Natural killer cell treated with Interleukin-12 subunit alpha and Interleukin-12 subunit beta and Interleukin-15 and Interleukin-18, amount 100 ng/mL, for 72 hours (primary cell): ENCODE measurements around the gene RIMKLA. TPM values are rescaled to one million over a fixed set of nuclear protein-coding genes. Genes with fewer than 3 reads are reported as not detected.
A peak's percentile ranks its signal among the peaks of the same experiment; 100 is the strongest.

Source experiments
- ATAC-seq, 2 donors: fragments of 150-1000 bp; cut with Tn5 transposase in 1 of 2; sonication (Bioruptor Pico), chemical (Tn5 transposase) in 1 of 2; 2 replicates each; pipeline ENCODE4 v1.10.0; 2021
- DNase-seq: peaks from one replicate; pipeline ENCODE4 v3.0.0; 2022; ENCODE audit warnings: low spot score
- H3K27ac Mint-ChIP-seq, 2 donors: 1 replicate in 1 of 2; 2 replicates in 1 of 2; pipeline ENCODE4 v1.8.0; 2022; ENCODE audit warnings: mixed read lengths in 2 of 2, mild to moderate bottlenecking in 1 of 2, moderate library complexity in 1 of 2
- H3K27me3 Mint-ChIP-seq, 2 donors: 1 replicate in 1 of 2; 2 replicates in 1 of 2; pipeline ENCODE4 v1.8.0; 2022; ENCODE audit warnings: mixed read lengths in 2 of 2
- H3K36me3 Mint-ChIP-seq: one replicate; pipeline ENCODE4 v1.8.0; 2022; ENCODE audit warnings: mixed read lengths
- H3K4me1 Mint-ChIP-seq, 2 donors: 1 replicate in 1 of 2; 2 replicates in 1 of 2; pipeline ENCODE4 v1.8.0; 2022; ENCODE audit warnings: low read depth in 2 of 2, mixed read lengths in 2 of 2, mild to moderate bottlenecking in 1 of 2
- H3K4me3 Mint-ChIP-seq: one replicate; pipeline ENCODE4 v1.8.0; 2022; ENCODE audit warnings: mixed read lengths
- H3K9me3 Mint-ChIP-seq: 2 replicates; pipeline ENCODE4 v1.8.0; 2022; ENCODE audit warnings: mixed read lengths
- total RNA-seq, 2 donors: library from RNA; stranded (reverse); gene quantifications; one replicate each; pipeline ENCODE4 v1.2.3, GENCODE V29; 2022

The RIMKLA gene
- total RNA-seq, 2 donors from 2014 or later, result 0.98 to 8.8 TPM

- Mint-ChIP-seq H3K27me3 (peaks cover 12 to 20% of the 10 kb centered on the region in 2 donors), H3K27ac (peak overlapping the region in 1 of 2 donors; percentile 50), H3K4me1 (peaks cover 5 to 13% of the 10 kb centered on the region in 2 donors), H3K9me3 (no peaks in the 10 kb centered on the region), H3K36me3 (no peaks in the 10 kb centered on the region), H3K4me3 (no peak overlapping the region)
- DNase-seq, result no peak
- peak; percentile 73 to 75 for ATAC-seq
These were observed 21.8 kb upstream of the RIMKLA start for GRCh38 chr1:42358791-42359190.

GRCh38 chr1:42359466-42359865 is 21.1 kb upstream of the RIMKLA start:
- no peaks in the 10 kb centered on the region for H3K9me3 Mint-ChIP-seq
- H3K36me3 Mint-ChIP-seq, result no peaks in the 10 kb centered on the region
- no peak overlapping the region for H3K4me3 Mint-ChIP-seq
- H3K27me3 Mint-ChIP-seq, result peaks cover 12 to 20% of the 10 kb centered on the region in 2 donors
- DNase-seq (no peak), ATAC-seq (no peak)
- H3K4me1 Mint-ChIP-seq, result peaks cover 5 to 13% of the 10 kb centered on the region in 2 donors
- H3K27ac Mint-ChIP-seq, result peak overlapping the region in 1 of 2 donors; percentile 19

GRCh38 chr1:42364089-42364488 is 16.5 kb upstream of the RIMKLA start:
- no peaks in the 10 kb centered on the region for H3K9me3 Mint-ChIP-seq
- H3K36me3 Mint-ChIP-seq, result no peaks in the 10 kb centered on the region
- DNase-seq (no peak), ATAC-seq (no peak)
- H3K4me1 Mint-ChIP-seq, result peaks cover 0 to 7% of the 10 kb centered on the region in 2 donors
- no peak overlapping the region for H3K4me3 Mint-ChIP-seq
- H3K27me3 Mint-ChIP-seq, result peaks cover 18 to 36% of the 10 kb centered on the region in 2 donors
- H3K27ac Mint-ChIP-seq, result no peak overlapping the region

- no peak for DNase-seq
- Mint-ChIP-seq H3K27ac (no peak overlapping the region), H3K36me3 (no peaks in the 10 kb centered on the region), H3K4me3 (no peak overlapping the region), H3K27me3 (peaks cover 16 to 38% of the 10 kb centered on the region in 2 donors), H3K9me3 (no peaks in the 10 kb centered on the region), H3K4me1 (peaks cover 0 to 4% of the 10 kb centered on the region in 2 donors)
- no peak for ATAC-seq
These were observed 16.1 kb upstream of the RIMKLA start for GRCh38 chr1:42364542-42364941.

GRCh38 chr1:42365118-42365517 is 15.5 kb upstream of the RIMKLA start:
- ATAC-seq (no peak), DNase-seq (no peak)
- no peaks in the 10 kb centered on the region for H3K9me3 Mint-ChIP-seq
- no peaks in the 10 kb centered on the region for H3K4me1 Mint-ChIP-seq
- H3K27me3 Mint-ChIP-seq, result peaks cover 19 to 35% of the 10 kb centered on the region in 2 donors
- H3K36me3 Mint-ChIP-seq, result no peaks in the 10 kb centered on the region
- H3K4me3 Mint-ChIP-seq, result no peak overlapping the region
- H3K27ac Mint-ChIP-seq, result no peak overlapping the region

- DNase-seq, result no peak
- no peaks in the 10 kb centered on the region for H3K36me3 Mint-ChIP-seq
These were observed 12.3 kb upstream of the RIMKLA start for GRCh38 chr1:42368096-42368795.

GRCh38 chr1:42369471-42369870 is 11.1 kb upstream of the RIMKLA start:
- H3K9me3 Mint-ChIP-seq, result no peaks in the 10 kb centered on the region
- no peak overlapping the region for H3K27ac Mint-ChIP-seq
- H3K4me1 Mint-ChIP-seq, result no peaks in the 10 kb centered on the region
- H3K4me3 Mint-ChIP-seq, result no peak overlapping the region
- no peaks in the 10 kb centered on the region for H3K36me3 Mint-ChIP-seq
- DNase-seq (no peak), ATAC-seq (no peak)
- H3K27me3 Mint-ChIP-seq, result peaks cover 25 to 40% of the 10 kb centered on the region in 2 donors

More at GRCh38 chr1:42368096-42368795, 12.3 kb upstream of the RIMKLA start:
- Mint-ChIP-seq H3K27me3 (peaks cover 23 to 40% of the 10 kb centered on the region in 2 donors), H3K9me3 (no peaks in the 10 kb centered on the region), H3K27ac (no peak overlapping the region), H3K4me1 (no peaks in the 10 kb centered on the region), H3K4me3 (no peak overlapping the region)
- ATAC-seq, result no peak

- Mint-ChIP-seq H3K4me1 (no peaks in the 10 kb centered on the region), H3K4me3 (no peak overlapping the region), H3K27me3 (peaks cover 25 to 40% of the 10 kb centered on the region in 2 donors), H3K9me3 (no peaks in the 10 kb centered on the region), H3K27ac (no peak overlapping the region), H3K36me3 (no peaks in the 10 kb centered on the region)
- ATAC-seq (no peak), DNase-seq (no peak)
These were observed 9.6 kb upstream of the RIMKLA start for GRCh38 chr1:42370876-42371549.

GRCh38 chr1:42372796-42373195 is 7.8 kb upstream of the RIMKLA start:
- H3K36me3 Mint-ChIP-seq, result no peaks in the 10 kb centered on the region
- no peaks in the 10 kb centered on the region for H3K9me3 Mint-ChIP-seq
- no peak for DNase-seq
- H3K4me1 Mint-ChIP-seq, result no peaks in the 10 kb centered on the region
- H3K27me3 Mint-ChIP-seq, result peaks cover 29 to 44% of the 10 kb centered on the region in 2 donors
- no peak overlapping the region for H3K4me3 Mint-ChIP-seq
- ATAC-seq, result no peak
- H3K27ac Mint-ChIP-seq, result no peak overlapping the region

- H3K27ac Mint-ChIP-seq, result no peak overlapping the region
- peak; percentile 69 for DNase-seq
- H3K4me1 Mint-ChIP-seq, result peaks cover 0 to 2% of the 10 kb centered on the region in 2 donors
- H3K4me3 Mint-ChIP-seq, result peak overlapping the region; percentile 69
- ATAC-seq, result peak; percentile 67 to 77
- H3K27me3 Mint-ChIP-seq, result peaks cover 14 to 37% of the 10 kb centered on the region in 2 donors
- H3K36me3 Mint-ChIP-seq, result no peaks in the 10 kb centered on the region
- H3K9me3 Mint-ChIP-seq, result no peaks in the 10 kb centered on the region
These were observed 602 bp upstream of the RIMKLA start for GRCh38 chr1:42379794-42380585.

GRCh38 chr1:42381280-42381673 is 685 bp downstream of the RIMKLA start:
- Mint-ChIP-seq H3K27me3 (peaks cover 15 to 45% of the 10 kb centered on the region in 2 donors), H3K9me3 (no peaks in the 10 kb centered on the region), H3K4me1 (peaks cover 0 to 2% of the 10 kb centered on the region in 2 donors), H3K36me3 (no peaks in the 10 kb centered on the region), H3K4me3 (peak overlapping the region; percentile 60), H3K27ac (no peak overlapping the region)
- no peak for ATAC-seq
- DNase-seq, result no peak

GRCh38 chr1:42385283-42385682 is 4.7 kb downstream of the RIMKLA start:
- Mint-ChIP-seq H3K27ac (no peak overlapping the region), H3K27me3 (peaks cover 11 to 35% of the 10 kb centered on the region in 2 donors), H3K4me3 (no peak overlapping the region), H3K9me3 (no peaks in the 10 kb centered on the region), H3K4me1 (no peaks in the 10 kb centered on the region), H3K36me3 (no peaks in the 10 kb centered on the region)
- no peak for ATAC-seq
- DNase-seq, result no peak

- Mint-ChIP-seq H3K36me3 (no peaks in the 10 kb centered on the region), H3K27ac (no peak overlapping the region), H3K9me3 (no peaks in the 10 kb centered on the region)
These were observed 5.5 kb downstream of the RIMKLA start for GRCh38 chr1:42386051-42386450.

GRCh38 chr1:42392255-42392654 is 11.7 kb downstream of the RIMKLA start:
- Mint-ChIP-seq H3K36me3 (no peaks in the 10 kb centered on the region), H3K4me3 (no peak overlapping the region), H3K4me1 (no peaks in the 10 kb centered on the region), H3K27ac (no peak overlapping the region), H3K27me3 (peaks cover 14 to 17% of the 10 kb centered on the region in 2 donors), H3K9me3 (no peaks in the 10 kb centered on the region)
- DNase-seq, result no peak
- ATAC-seq, result no peak

More at GRCh38 chr1:42386051-42386450, 5.5 kb downstream of the RIMKLA start:
- H3K4me1 Mint-ChIP-seq, result no peaks in the 10 kb centered on the region
- ATAC-seq, result no peak
- H3K27me3 Mint-ChIP-seq, result peaks cover 11 to 35% of the 10 kb centered on the region in 2 donors
- H3K4me3 Mint-ChIP-seq, result no peak overlapping the region
- no peak for DNase-seq
